GM23248 (cell line): ENCODE data around the gene MRPS26.

Experiments used
- EZH2 ChIP-seq: fragments of 200-600 bp; sonication (generic); IDR thresholded peaks from 2 replicates; pipeline ENCODE4 v1.6.1; 2018; ENCODE audit warnings: antibody characterized with exemption, mild to moderate bottlenecking; ENCODE audit not compliant: insufficient read depth, poor library complexity, severe bottlenecking
- EZH2phosphoT487 ChIP-seq: fragments of 200-600 bp; sonication (generic); IDR thresholded peaks from 2 replicates; pipeline ENCODE4 v1.6.1; 2018; ENCODE audit warnings: antibody characterized with exemption, moderate library complexity, mild to moderate bottlenecking, low read depth; ENCODE audit not compliant: insufficient read depth

DNA sequence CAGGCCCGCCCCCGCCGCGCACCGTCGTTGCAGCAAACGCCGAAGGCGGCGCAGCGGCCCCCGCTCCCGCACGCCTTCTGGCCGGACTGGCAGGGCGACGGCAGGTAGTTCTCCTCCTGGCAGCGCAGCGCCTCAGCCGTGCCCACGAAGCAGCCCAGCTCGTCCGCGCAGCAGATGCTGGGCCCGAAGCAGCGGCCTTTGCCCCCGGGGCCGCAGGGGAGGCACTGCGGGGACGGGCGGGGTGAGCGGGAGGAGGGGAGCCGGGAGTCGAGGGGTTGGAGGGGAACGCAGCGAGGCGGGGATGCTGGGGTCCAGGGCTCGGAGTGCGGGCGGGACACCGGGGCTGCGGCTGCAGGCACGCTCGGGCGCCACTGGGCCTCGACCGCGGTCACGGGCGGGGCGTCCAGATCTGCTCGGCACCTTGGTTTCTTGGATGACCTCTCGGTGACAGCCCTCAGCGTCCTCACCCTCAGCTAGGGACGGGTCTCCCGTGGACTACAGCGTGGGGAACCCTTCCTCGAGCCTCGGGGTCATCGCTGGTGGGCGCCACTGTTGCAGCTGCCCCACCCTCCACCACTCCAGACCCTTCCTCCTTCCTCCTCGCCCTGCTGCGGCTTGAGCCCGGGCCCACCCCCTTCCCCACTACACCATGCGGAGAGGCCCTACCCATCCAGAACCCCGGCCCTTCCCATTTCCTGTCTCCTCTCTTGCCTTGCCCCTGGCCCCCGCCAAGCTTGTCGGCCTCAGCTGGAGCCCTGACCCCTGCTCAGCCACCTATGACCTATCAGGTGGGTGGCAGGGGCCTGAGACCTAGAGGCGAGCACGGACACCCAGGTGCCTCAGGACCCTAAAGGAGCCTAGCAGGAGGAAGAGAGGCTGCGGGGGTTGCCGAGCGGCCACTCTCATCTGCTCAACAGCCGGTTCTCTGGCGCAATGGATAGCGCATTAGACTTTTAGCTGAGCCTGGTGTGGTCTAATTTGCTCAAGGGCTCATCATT lies 37.4 kb downstream of the MRPS26 start:
- TF ChIP-seq EZH2phosphoT487 (no peak), EZH2 (no peak)
